NB4 (cell line): ENCODE data around the gene HBS1L.

ENCODE experiments used
- CTCF ChIP-seq: IDR thresholded peaks from one replicate; pipeline ENCODE4 v1.5.1; 2012; ENCODE audit warnings: low read depth, low read length
- MAX ChIP-seq: IDR thresholded peaks from 2 replicates; pipeline ENCODE4 v1.6.1; 2011; ENCODE audit warnings: low read depth, low read length
- POLR2A ChIP-seq: IDR thresholded peaks from 2 replicates; pipeline ENCODE4 v1.6.1; 2011; ENCODE audit warnings: mild to moderate bottlenecking; ENCODE audit not compliant: insufficient read length; ENCODE audit errors: extremely low read depth

- TF ChIP-seq CTCF, result no peak
- TF ChIP-seq POLR2A, result no peak
- TF ChIP-seq MAX, result no peak
Measured at GRCh38 chr6:134918418-134918961, 136.1 kb downstream of the HBS1L start.
